Peyer's patch (tissue), 4 donors: ENCODE data around the gene AOX1. TPM values are rescaled to one million over a fixed set of nuclear protein-coding genes. Genes with fewer than 3 reads are reported as not detected.

Source experiments
- DNase-seq, 3 donors: peaks; one replicate each; pipeline ENCODE4 v3.0.0-alpha.2; 2017 to 2019
- H3K27ac ChIP-seq, 4 donors: fragments of 200-600 bp; sonication (generic); one replicate each; pipeline ENCODE4 v1.5.1; 2016 to 2019
- H3K27me3 ChIP-seq, 2 donors: fragments of 200-600 bp; sonication (generic); one replicate each; pipeline ENCODE4 v1.5.1; 2019
- H3K36me3 ChIP-seq, 3 donors: fragments of 200-600 bp; sonication (generic); one replicate each; pipeline ENCODE4 v1.5.1; 2016 to 2019
- H3K4me1 ChIP-seq, 4 donors: fragments of 200-600 bp; sonication (generic); one replicate each; pipeline ENCODE4 v1.5.1; 2016 to 2019
- H3K4me3 ChIP-seq, 4 donors: fragments of 200-600 bp; sonication (generic); 1 replicate in 3 of 4; 2 replicates in 1 of 4; pipeline ENCODE4 v1.5.1; 2016 to 2019; ENCODE audit warnings: mild to moderate bottlenecking in 1 of 4
- H3K9me3 ChIP-seq, 4 donors: fragments of 200-600 bp; sonication (generic); one replicate each; pipeline ENCODE4 v1.5.1; 2016 to 2019; ENCODE audit warnings: mild to moderate bottlenecking in 1 of 4
- CTCF ChIP-seq, 6 experiments: fragments of 450-650 bp in 4 of 6; fragments of 200-600 bp in 2 of 6; sonication (generic) in 1 of 6; IDR thresholded peaks; one replicate each; pipeline ENCODE4 v1.5.1; 2017 to 2019; ENCODE audit warnings: antibody characterized with exemption in 6 of 6, mild to moderate bottlenecking in 3 of 6, moderate library complexity in 1 of 6
- POLR2A ChIP-seq, 2 donors: fragments of 450-650 bp; IDR thresholded peaks; one replicate each; pipeline ENCODE4 v1.5.1; 2017; ENCODE audit warnings: antibody characterized with exemption in 2 of 2, mild to moderate bottlenecking in 2 of 2, moderate library complexity in 2 of 2
- total RNA-seq, 4 donors: library from RNA; depleted of rRNA; stranded (reverse); fragments of >200 nt; gene quantifications; one replicate each; pipeline ENCODE4 v1.1.0, GENCODE V29; 2016

The AOX1 gene
- total RNA-seq, 4 donors from 2014 or later = 7.9 to 36.3 (median 30.0) TPM

DNA sequence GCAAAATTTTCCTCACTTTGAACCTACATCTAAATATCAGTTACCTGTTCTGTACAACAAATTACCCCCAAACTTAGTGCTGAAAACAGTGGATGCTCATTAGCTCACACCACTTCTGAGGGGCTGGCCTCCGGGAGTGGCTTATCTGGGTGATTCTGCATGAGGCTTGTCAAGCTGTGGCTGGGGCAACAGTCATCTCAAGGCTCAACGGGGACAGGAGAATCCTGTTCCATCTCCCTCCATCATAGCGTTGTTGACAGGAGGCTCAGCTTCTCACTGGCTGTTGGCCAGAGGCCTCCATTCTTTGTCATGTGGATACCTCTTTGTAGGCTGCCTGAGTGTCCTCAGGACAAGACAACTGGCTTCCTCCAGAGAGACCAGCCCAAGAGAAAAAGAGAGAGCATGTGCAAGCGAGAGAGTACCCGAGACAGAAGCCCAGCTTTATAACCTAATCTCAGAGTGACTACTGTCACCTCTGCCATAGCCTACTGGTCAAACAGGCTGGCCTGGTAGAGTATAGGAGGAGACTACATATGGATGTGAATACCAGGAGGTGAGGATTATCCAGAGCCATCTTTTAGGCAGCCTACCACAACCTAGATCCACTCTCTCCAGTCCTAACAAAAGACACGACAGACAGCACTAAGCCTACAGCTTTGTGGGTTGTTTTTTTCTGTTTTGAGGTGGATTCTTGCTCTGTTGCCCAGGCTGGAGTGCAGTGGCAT is 79.1 kb downstream of the AOX1 start:
- H3K27ac ChIP-seq = no peak overlapping the region
- no peaks in the 10 kb centered on the region for H3K27me3 ChIP-seq
- DNase-seq = no peak
- H3K4me1 ChIP-seq = no peaks in the 10 kb centered on the region
- H3K9me3 ChIP-seq = no peaks in the 10 kb centered on the region
- no peak overlapping the region for H3K4me3 ChIP-seq
- TF ChIP-seq CTCF (IDR thresholded peaks at IDR 0.05) = no peak
- TF ChIP-seq POLR2A (IDR thresholded peaks at IDR 0.05) = no peak
- no peaks in the 10 kb centered on the region for H3K36me3 ChIP-seq

DNA sequence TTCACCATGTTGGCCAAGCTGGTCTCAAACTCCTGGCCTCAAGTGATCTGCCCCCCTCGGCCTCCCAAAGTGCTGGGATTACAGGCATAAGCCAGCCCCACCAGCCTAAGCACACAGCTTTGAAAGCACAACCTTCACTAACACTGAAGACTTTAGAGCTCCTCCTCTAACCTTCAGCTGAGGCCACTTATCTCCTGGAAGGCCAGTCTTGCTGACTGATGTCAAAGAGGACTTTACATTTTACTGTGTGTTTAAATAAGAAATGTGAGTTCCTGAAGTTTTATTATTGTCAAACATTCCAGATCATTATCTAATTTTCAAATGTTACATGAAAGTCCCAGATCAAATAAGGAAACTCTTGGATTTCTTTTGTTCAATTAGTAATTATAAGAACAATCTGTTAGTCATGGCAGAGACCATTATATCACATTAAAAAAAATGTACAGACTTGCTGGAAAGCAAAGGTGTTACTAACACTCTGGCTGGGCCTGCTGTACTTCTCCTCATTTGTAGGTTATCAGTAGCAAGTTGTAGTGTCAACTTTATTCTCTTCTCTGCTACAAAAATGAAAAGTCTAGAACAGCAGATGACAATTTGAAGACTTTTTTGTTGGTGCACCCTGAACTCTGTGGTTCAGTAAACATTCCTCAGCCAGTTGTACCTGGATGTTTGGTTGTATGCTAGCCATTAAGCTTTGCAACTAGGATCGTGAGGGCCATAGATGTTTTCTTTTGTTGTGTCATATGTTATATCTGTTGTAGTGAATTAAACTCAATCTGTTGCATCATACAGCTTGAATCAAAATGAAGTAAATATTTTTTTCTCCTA is 80.0 kb downstream of the AOX1 start:
- H3K4me3 ChIP-seq = no peak overlapping the region
- TF ChIP-seq CTCF (IDR thresholded peaks at IDR 0.05) (no peak), POLR2A (IDR thresholded peaks at IDR 0.05) (no peak)
- no peaks in the 10 kb centered on the region for H3K9me3 ChIP-seq
- no peak for DNase-seq
- H3K27me3 ChIP-seq = no peaks in the 10 kb centered on the region
- no peaks in the 10 kb centered on the region for H3K36me3 ChIP-seq
- no peak overlapping the region for H3K27ac ChIP-seq
- no peaks in the 10 kb centered on the region for H3K4me1 ChIP-seq

- TF ChIP-seq POLR2A (IDR thresholded peaks at IDR 0.05) = no peak
- no peak for TF ChIP-seq CTCF (IDR thresholded peaks at IDR 0.05)
- Histone ChIP-seq H3K36me3 (no peaks in the 10 kb centered on the region), H3K4me3 (no peak overlapping the region), H3K9me3 (no peaks in the 10 kb centered on the region), H3K27me3 (no peaks in the 10 kb centered on the region), H3K27ac (no peak overlapping the region), H3K4me1 (no peaks in the 10 kb centered on the region)
- no peak for DNase-seq
Observed at GRCh38 chr2:200667413-200667812, 81.6 kb downstream of the AOX1 start.

GRCh38 chr2:200668478-200668877 is 82.7 kb downstream of the AOX1 start:
- Histone ChIP-seq H3K4me3 (no peak overlapping the region), H3K27me3 (no peaks in the 10 kb centered on the region), H3K27ac (no peak overlapping the region), H3K36me3 (no peaks in the 10 kb centered on the region), H3K4me1 (no peaks in the 10 kb centered on the region), H3K9me3 (no peaks in the 10 kb centered on the region)
- DNase-seq = no peak
- TF ChIP-seq CTCF (IDR thresholded peaks at IDR 0.05) (no peak), POLR2A (IDR thresholded peaks at IDR 0.05) (no peak)

GRCh38 chr2:200669308-200669707 is 83.5 kb downstream of the AOX1 start:
- Histone ChIP-seq H3K4me1 (no peaks in the 10 kb centered on the region), H3K27ac (no peak overlapping the region), H3K36me3 (no peaks in the 10 kb centered on the region), H3K27me3 (no peaks in the 10 kb centered on the region), H3K4me3 (no peak overlapping the region), H3K9me3 (no peaks in the 10 kb centered on the region)
- DNase-seq = no peak
- TF ChIP-seq CTCF (IDR thresholded peaks at IDR 0.05) (no peak), POLR2A (IDR thresholded peaks at IDR 0.05) (no peak)
